GM12892 (cell line): ENCODE measurements around the gene GALNT16.

Experiments
- POLR2A ChIP-seq: IDR thresholded peaks from 2 replicates; pipeline ENCODE4 v1.6.1; 2011; ENCODE audit warnings: low read depth, low read length, control low read depth
- POLR2AphosphoS5 ChIP-seq: IDR thresholded peaks from 2 replicates; pipeline ENCODE4 v1.6.1; 2011; ENCODE audit warnings: low read depth, low read length, control low read depth

DNA sequence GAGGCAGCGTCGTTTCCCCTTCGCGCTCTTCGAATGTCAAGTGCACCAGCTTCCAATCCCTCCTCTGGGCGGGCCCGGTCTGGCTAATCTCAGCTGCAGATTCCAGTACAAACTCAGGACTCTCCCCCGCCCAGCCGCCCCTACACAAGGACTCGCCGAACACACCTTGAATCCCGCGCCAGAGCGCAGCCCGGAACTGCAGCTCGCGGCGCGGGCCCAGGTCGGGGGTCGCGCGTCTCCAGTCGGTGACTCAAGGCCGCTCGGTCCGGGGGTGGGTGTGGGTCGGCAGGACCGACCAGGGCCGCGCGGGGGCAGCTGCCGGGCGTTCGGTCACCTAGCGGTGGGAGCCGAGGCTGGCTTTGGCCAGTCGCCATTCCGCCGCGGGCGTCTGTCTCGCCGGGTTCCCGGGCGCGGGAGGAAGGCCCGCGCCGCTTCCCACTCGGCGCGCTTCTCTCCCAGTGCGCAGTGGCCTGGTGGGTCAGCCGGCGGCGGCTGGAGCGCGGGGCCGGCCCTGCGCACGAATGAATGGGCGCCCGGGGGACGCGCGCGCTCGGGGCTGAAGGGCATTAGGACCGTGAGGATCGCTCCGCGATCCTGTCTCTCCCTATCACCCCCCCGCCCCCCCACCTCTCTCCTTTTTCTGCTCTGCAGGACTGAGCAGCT lies at the start of gene GALNT16:
- TF ChIP-seq POLR2A (no peak), POLR2AphosphoS5 (no peak)
